BJ (cell line): ENCODE results near the gene PRR16. TPM values are rescaled to one million over a fixed set of nuclear protein-coding genes. Genes with fewer than 3 reads are reported as not detected.

Experiments used
- CTCF ChIA-PET: fragments of 350-600 bp; formaldehyde crosslinking; extraction: SDS; loops from one replicate; lab custom pipeline; 2021; ENCODE audit warnings: antibody characterized with exemption, inconsistent platforms; lab: Yijun Ruan, JAX
- POLR2A ChIA-PET: fragments of 300-600 bp; sonication (Branson Sonifier 250); formaldehyde crosslinking; extraction: SDS; loops from one replicate; lab custom pipeline; 2021; ENCODE audit warnings: antibody characterized with exemption; lab: Charles Lee
- DNase-seq: peaks from one replicate; pipeline ENCODE4 v3.0.0-alpha.2; 2011; ENCODE audit warnings: low read depth
- H3K27me3 ChIP-seq: 2 replicates; pipeline ENCODE4 v1.6.0; 2011; ENCODE audit warnings: low read length; ENCODE audit not compliant: control insufficient read depth, insufficient read depth
- H3K36me3 ChIP-seq: 2 replicates; pipeline ENCODE4 v1.5.1; 2011; ENCODE audit warnings: low read length; ENCODE audit not compliant: control insufficient read depth, insufficient read depth
- H3K4me3 ChIP-seq: 2 replicates; pipeline ENCODE4 v1.5.1; 2011; ENCODE audit warnings: low read depth, mild to moderate bottlenecking, control low read depth, low read length
- CTCF ChIP-seq: IDR thresholded peaks from 2 replicates; pipeline ENCODE4 v1.5.1; 2011; ENCODE audit warnings: low read depth, mild to moderate bottlenecking, control low read depth, inconsistent platforms, low read length, moderate library complexity; ENCODE audit not compliant: insufficient read depth
- polyA plus RNA-seq: library from polyadenylated mRNA; depleted of rRNA; stranded (reverse); fragments of >200 nt; gene quantifications from 2 replicates; pipeline ENCODE4 v1.2.3, GENCODE V29; 2011

PRR16 gene
- polyA plus RNA-seq, 1 experiment = 48.7 TPM

GRCh38 chr5:120703918-120704587 lies 240.0 kb downstream of the PRR16 start:
- Histone ChIP-seq H3K4me3 (no peak overlapping the region), H3K27me3 (no peaks in the 10 kb centered on the region), H3K36me3 (no peaks in the 10 kb centered on the region)
- no peak for DNase-seq
- POLR2A ChIA-PET = no interaction called here
- no peak for TF ChIP-seq CTCF
- CTCF ChIA-PET = interaction anchor here (0.6 kb wide), 1 partner anchor 1164 kb away, joined by 3 read pairs; no protein-coding TSS in a partner anchor

GRCh38 chr5:120706877-120707276 lies 242.8 kb downstream of the PRR16 start:
- Histone ChIP-seq H3K4me3 (no peak overlapping the region), H3K27me3 (no peaks in the 10 kb centered on the region), H3K36me3 (no peaks in the 10 kb centered on the region)
- POLR2A ChIA-PET = no interaction called here
- no peak for TF ChIP-seq CTCF
- no peak for DNase-seq
- CTCF ChIA-PET = no interaction called here

- CTCF ChIA-PET = no interaction called here
- H3K27me3 ChIP-seq = no peaks in the 10 kb centered on the region
- POLR2A ChIA-PET = no interaction called here
- no peak for TF ChIP-seq CTCF
- DNase-seq = no peak
- no peak overlapping the region for H3K4me3 ChIP-seq
- no peaks in the 10 kb centered on the region for H3K36me3 ChIP-seq
Observed at GRCh38 chr5:120717381-120717780, 253.3 kb downstream of the PRR16 start.

- Histone ChIP-seq H3K27me3 (no peaks in the 10 kb centered on the region), H3K4me3 (no peak overlapping the region), H3K36me3 (no peaks in the 10 kb centered on the region)
- ChIA-PET POLR2A (no interaction called here), CTCF (interaction anchor here (0.7 kb wide), 1 partner anchor 517 kb away, joined by 3 read pairs; no protein-coding TSS in a partner anchor)
- no peak for TF ChIP-seq CTCF
- DNase-seq = no peak
Observed at GRCh38 chr5:120730214-120730613, 266.1 kb downstream of the PRR16 start.

- H3K36me3 ChIP-seq = no peaks in the 10 kb centered on the region
- ChIA-PET CTCF (no interaction called here), POLR2A (no interaction called here)
- no peak for DNase-seq
- no peak overlapping the region for H3K4me3 ChIP-seq
- H3K27me3 ChIP-seq = no peaks in the 10 kb centered on the region
- TF ChIP-seq CTCF = no peak
Observed at GRCh38 chr5:120734033-120734432, 269.9 kb downstream of the PRR16 start.
